HG02571 (cell line): ENCODE results near the gene COPZ1.
A peak's percentile ranks its signal among the peaks of the same experiment; 100 is the strongest.

Experiments used
- ATAC-seq: cut with Tn5 transposase; IDR thresholded peaks from one replicate; pipeline ENCODE4 v1.9.1; 2021; ENCODE audit warnings: mild to moderate bottlenecking, moderate library complexity; ENCODE audit not compliant: unreplicated experiment

Gene COPZ1

DNA sequence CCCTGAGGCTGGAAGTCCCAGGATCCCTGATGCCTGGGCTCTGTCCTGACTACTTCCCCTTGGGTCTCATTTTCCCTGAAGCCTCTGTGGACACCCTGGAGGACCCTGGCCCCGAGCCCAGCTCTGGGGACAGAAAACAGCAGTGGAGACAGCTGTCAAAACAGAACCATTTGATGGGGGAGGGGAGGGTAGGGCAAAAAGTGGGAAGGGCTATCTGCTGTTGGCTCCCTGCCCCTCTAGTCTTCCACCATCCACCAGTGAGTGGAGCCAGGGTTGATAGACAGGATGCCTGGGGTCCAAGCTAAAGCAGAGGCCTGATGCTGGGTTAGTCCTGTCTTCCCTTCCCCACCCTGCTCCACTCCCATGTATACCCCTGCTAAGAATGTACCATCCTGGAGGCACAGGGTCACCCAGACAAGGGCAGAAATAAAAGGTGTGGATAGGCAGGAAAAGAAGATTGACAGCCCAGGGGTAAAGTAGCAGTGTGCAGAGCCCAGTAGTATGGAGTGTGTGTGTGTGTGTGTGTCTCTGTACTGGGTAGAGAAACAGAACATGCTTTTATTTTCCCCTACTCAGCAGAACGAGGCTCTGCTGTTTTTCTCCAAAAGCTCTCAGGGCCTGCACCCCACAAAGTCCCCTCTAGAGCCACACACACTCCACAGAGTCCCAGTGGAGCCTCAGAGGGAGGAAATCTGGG, 49.8 kb downstream of the COPZ1 start:
- no peak for ATAC-seq

DNA sequence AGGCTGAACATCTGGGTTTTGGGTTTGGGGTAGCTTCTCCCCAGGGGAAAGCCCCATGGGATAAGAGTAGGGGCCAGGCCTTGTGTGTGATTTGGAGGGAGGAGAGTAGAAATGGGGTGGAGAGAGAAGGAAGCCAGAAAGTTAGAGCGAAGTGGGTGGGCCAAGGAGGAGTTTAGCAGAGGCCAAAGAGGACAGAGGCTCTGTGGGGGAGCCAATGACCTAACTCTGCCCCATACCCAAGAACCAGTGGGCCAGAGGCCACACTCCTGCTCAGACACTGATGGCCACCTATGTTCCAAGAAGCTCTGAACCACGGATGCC, 50.3 kb downstream of the COPZ1 start:
- no peak for ATAC-seq

DNA sequence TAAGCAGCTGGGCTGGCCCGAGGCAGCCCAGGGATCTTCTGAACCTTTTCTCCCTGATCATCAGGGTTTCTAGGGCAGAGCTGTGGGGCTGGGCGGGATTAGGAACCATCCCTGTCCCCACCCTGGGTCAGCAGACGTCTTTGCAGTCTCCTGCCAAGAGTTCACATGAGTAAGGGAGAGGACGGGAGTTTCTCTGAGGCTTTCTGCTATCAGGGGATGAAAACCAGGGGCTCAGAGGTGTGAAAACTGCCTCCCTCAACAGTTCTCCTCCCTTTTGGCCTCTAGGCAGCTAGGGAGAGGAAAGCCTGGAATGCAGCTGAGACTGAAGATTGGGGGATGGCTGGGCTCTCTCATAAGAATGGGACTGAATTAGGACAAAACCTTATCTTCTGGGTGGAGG, 51.7 kb downstream of the COPZ1 start:
- no peak for ATAC-seq

DNA sequence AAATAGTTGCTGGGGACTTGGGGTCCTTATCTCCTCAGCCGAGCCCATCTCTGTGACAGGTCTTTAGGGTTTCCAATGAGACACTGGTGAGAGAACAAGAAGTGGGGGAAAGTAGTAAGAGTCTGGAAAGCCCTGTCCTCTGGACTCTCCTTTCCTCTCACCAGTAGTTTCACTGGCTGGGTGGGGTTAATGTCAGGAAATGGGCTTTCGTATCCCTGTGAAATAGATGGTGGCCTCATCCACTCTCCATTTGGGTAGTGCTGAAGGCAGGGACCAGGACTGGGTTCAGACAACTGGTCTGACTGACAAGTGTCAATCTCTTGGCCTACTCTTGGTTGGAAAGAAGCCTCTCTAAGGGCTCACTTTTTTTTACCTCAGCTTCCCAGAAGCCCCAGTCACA, 52.1 kb downstream of the COPZ1 start:
- ATAC-seq: no peak

DNA sequence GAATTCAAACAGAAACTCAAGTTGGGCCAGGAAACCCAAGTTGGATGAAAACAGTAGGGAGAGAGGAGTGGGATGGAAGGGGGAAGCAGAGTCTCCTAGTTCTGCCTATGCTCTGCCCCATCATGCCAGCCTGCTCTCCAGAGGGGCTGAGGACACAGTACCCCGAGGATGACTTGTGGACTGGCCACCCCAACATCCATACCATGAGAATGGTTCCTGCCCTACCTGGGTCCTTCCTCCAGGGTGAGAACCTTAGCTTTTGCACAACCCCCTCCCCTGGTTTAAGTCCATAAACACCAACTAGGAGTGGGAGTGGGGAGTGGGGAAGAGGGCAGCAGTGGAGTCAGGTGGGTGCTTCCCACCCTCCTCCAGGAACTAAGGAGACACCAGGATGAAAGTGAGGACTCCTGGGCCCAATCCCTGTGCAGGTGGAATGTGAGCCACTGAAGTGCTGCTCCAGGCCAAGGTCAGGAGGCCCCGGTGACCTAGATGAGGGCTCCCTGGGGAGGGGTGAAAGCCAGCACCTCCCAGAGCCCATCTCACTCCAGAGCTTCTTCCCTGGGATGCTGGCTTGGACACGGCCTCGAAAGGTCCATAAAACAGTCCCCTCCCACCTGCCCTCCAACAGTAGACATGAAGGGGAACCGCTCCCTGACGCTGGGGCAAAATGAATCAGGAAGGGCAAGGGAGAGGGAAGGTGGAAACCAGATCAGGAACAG, 53.0 kb downstream of the COPZ1 start:
- no peak for ATAC-seq

DNA sequence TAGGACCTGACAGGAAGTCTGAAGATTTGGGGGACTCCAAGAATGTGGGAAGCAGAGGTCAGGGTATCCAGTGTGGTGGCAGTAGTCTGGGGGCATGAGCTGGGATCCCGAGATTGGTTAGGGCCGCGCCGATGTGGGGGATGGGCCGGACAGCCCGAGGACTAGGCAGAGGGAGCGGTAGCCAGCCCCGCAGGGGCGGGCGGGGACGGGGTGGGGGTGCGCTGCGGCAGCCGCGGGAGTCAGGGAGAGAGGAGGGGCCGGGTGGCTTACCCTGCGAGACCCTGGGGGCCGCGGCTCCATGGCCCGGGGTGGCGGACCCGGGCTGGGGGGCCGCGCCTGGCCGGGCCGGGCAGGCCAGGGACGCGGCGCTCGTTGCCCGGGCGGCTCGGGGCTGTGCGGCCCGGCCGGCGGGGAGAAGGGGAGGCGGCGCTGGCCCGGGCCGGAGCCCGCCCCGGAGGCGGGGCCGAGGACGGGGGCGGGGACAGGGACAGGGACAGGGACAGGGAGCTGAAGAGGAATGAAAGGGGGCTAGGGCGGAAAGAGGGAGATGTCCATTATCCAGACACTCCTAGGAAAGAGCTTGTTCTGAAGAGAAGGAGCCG, 54.0 kb downstream of the COPZ1 start:
- peak; percentile 51 for ATAC-seq

DNA sequence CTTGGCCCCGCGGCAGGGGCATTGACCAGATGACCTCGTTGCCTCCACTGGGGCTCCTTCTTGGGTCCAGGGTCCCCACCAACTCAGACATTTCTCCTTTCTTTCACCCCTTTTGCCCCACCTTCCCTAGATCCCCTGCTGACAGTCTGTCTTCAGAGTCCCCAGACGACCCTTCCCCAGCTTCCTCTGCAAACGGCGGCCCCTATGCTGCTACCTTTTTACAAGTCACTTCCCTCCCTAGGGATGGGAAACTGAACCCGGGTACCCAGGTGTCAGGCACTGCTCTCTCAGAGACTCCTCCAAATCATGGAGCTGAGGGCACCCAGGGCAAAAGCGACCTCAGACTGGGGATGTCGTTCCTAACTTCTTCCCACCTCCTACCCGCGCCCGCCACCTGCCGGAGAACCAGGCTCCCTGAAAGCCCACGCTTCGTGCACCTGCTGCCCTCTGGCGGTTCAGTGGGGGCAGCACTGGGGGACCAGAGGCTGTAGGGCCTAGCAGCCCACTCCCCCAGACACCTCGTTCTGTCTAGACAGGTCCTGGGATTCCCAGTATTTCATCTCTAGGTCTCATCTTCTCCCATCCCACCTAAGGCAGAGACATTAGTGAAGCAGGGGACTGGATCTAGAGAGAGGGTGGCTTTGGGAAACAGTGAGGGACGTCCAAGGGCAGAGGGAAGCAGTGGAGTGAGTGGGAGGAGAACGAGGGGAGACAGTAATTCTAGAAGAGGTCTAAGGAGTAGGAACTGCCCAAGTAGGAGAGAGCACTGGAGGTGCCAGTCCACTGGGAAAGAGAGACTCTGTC, 54.7 kb downstream of the COPZ1 start:
- ATAC-seq: peak; percentile 80

DNA sequence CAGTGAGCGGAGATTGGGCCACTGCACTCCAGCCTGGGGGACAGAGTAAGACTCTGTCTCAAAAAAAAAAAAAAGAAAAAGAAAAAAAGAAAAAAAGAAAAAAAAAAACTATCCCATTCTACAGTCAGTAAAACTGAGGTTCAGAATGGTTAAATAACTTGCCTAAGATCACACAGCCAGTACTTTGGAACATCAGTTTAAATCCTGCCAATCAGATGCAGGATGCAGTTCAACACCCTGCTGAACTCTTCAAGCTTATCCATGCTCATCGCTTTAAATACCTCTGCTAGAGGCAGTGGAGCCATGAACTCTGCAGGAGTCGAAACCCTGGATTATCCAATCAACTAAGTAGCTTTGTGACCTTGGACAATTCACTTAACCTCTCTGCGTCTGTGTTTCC, 56.2 kb downstream of the COPZ1 start:
- no peak for ATAC-seq

DNA sequence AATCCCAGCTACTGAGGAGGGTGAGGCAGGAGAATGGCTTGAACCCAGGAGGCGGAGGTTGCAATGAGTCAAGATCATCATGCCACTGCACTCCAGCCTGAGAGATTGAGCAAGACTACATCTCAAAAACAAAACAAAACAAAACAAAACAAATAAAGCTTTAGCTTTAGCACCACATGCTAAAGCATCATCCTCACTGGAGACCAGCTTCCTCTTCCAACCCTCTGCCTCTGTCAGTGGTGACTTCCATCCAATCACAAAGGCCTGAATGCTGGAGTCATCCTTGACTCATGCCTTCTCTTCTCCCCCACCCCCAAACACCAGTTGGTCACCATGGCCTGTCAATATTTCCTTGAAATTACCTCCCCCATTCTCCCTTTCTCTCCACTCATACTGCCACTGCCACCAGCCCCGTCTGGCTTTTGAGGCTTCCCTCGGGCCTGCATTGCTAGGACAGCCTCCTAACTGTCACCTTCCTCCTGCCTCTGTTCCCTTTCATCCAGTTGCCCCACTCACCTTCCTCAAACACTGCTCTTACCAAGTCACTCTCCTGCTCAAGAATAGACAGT, 58.2 kb downstream of the COPZ1 start:
- no peak for ATAC-seq

DNA sequence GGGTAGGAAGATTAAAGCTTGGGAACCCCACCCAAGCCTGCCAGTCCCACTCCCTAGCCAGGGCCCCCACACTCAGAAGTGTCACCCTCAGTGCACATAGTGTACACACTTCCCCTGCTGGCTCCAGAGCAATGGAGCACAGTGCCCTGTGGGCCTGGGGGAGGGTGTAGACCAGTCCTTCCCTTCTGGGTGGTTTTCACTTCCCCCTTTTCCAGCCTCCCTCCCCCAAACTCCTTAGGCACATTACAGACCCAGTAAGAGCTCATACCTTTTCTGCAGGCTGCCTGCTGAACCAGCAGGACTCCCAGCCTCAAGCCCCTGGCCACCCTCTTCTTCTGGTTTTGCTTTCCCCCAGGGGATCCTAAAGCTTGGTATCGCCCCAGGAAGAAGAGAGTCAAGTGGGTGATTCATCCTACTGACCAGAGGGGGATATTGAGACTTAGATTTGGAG, 59.7 kb downstream of the COPZ1 start, which contains the start of gene ZNF385A:
Gene ZNF385A, minus strand, starts transcription at position 143 of the 451 bp plus-strand sequence. CDS start 219 bp downstream, outside the sequence.
- no peak for ATAC-seq

DNA sequence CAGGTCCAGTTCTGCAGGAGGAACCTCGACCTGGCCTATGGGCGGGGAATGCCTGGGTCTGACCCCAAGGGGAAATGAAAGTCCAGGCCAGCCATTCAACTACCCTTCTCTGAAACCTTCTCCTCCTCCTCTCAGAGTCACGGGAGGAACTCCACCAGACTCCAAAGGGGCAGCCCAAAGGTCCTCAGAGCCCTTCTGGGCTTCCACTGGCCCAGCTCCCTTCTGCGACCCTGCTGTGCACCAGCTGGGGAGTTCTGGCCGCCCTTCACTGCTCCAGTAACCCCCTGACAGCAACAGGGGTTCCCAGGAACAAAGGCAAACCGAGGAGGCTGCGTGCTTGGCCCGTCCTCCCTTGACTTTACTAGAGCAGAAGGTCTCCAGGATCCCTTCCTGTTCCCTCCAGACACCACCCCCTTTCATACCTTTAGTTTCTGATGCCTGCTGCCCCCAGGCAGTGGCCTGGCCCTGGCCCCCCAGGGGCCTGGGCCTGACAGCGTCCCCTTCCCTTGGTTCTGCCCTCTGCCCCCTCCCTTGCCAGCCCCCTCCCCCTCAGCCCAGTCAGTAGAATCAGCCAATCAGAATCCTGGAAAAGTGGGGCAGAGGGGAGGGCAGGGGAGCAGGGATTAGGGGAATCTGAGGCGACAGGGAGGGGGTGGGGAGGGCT, 60.5 kb downstream of the COPZ1 start:
- ATAC-seq: peak; percentile 63

DNA sequence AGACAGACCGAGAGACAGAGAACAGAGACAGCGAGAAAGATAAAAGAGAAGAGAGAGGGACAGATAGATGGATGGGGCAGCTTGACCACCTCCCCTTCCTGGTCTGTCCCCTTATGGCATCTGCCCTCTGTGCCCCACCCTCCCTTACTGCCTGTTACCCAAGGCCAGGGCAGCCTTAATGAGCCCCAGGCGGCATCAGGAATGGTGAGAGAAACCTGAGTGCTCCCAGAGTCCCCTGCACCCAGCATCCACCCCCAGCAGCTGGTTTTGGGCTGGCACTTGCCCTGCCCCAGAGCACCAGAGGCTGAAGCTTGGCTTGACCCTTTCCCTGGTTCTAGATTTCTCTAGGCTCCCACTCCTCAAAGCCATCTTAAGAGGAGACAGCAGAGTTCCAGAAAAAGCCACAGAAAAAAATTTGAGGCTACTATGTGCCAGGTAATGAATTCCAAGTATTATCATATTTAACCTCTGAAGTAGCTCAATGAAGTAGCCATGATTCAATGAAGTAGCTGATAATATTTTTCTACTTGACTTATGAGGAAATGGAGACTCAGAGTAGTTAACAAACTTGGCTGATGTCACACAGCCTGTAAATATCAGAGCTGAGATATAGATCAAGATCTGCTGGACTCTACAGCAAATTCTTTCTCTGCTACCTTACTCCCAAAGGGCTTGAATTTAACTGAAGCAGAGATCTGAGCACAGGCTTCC, 61.6 kb downstream of the COPZ1 start:
- no peak for ATAC-seq

DNA sequence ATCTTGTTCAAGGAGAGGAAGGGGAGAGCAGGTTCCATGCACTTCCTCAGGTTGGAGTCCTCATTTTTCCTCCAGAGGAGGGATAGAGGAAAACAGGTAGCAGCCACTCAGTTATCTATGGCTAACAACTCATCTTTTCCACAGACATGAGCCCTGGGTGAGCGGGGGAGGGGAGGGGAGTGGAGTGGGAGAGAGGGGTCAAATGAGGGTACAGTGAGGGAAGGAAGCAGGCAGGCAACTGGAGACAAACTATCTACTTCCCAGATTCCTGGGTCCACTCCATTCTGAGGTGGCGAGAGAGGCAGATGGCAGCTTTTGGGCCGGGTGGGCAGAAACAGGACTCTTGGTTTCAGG, 62.2 kb downstream of the COPZ1 start:
- ATAC-seq: no peak

DNA sequence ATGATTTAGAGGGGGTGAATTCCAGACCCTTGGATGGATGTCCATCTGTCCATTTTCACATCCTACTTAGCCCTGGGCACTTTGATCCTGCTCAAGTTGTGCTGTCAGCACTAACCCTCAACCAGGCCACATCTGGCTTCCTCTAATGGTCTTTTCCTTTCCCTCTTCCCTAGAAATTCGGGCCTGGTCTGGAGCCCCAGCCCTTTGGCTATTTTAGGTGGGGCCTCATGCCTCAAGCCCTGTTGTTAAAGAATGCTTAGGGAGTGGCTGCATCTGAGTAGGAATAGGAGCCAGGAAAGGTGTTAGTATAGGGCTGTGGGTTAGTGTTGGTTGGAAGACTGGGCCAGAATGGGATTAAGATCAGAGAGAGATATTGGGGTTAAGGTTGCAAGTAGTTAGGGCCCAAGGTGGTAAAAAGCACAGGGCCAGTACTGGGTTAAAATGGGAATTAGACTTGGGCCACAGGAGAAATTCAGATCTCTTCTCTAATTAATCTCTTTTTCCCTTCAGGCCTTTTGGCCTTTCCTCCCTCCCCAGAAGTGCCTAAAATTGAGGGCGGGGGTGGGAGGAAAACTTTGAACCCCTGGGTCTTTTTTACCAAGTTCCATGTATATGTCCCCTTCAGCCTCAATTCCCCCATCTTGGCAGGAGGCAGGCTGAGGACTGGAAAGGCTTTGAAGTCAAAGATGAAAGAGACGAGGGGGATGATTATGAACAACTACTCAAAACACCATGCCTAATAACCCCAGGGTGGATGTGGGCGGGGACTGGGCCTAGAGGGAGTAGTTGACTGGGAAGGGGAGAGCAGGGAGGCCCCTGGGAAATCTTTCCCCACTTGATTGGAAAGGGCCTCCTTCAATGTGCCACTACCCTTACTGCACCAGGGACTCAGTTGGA, 63.6 kb downstream of the COPZ1 start:
- ATAC-seq: no peak

DNA sequence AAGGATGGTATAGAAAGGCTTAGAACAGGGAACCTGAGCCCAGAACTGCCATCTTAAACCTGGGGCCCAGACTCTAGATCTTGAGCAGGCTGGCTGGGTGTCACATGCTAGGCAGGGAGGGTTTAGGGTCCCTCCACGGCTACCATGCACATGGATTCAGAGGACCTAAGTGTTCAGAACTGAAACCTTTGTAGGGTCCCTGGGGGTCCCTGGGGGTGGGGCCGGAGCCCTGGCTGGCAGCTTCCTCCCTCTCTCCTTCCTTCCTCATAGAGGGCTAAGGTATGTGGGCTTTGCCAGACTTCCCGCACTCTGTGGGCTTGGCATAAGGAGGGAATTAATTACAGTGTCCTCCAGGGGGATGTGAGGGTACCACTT, 64.2 kb downstream of the COPZ1 start:
- ATAC-seq: no peak

DNA sequence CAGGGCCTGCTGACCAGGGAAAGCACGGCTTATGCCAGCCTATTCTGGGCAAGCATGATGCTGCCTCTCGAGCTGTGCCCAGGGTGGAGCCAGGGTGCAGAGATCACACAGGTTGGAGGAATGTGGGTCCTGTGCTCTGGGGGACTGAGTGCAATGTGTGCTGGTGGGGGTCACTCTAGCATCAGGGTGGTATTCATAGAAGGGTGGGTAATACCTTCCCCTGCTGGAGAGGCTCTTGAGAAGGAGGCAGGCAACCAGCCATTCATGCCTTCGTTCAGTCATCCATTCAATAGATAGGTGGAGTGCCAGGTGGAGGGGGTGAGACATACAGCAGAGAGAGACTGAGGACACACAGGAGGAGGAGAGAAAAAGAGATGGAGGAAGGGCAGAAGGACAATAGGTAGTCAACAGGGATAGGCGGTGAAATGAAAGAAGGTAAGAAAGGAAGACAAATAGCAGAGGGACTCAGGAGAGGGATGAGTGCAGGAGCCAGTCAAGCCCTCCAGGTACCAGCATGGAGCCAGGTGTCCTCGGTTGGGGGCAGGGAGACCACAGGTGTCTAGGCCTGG, 64.8 kb downstream of the COPZ1 start:
- ATAC-seq: no peak

DNA sequence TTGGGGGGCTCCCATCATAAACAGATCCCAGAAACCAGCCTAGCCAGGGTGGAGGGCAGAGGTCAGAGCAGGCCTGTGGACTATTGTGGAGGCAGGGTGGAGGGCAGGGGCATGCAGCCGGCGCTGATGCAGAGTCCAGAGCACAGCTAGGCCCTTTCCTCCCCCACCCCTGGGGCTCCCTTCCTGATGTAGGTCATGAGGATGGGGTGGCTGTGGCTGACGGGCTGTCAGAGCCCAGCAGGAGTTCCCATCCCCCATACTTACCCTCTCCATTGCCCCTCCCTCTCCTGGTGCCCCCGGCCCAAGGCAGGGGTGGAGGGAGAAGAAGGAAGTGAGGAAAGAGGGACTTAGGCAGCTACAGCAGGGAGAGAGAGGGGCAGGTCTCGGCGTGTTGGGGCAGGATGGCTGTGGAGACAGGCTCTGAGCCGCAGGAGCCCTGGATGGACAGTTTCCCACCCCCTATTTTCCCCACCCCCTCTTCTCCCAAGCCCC, 65.3 kb downstream of the COPZ1 start:
- ATAC-seq: no peak
